Measurements from ENCODE around the gene SGF29. TPM values are rescaled to one million over a fixed set of nuclear protein-coding genes. Genes with fewer than 3 reads are reported as not detected.
A peak's percentile ranks its signal among the peaks of the same experiment; 100 is the strongest.
"Not testable (repeated sequence)": the region's sequence is repeated elsewhere in the genome, so short reads cannot be mapped to it uniquely, and the experiment has no call there.

Gene SGF29
- total RNA-seq, 1 donor from 2014 or later = 10.6 TPM

GRCh38 chr16:28621481-28622155, 67.9 kb downstream of the SGF29 start:
- Mint-ChIP-seq H3K36me3 (ENCODE audit: low read depth, unreplicated experiment) (no peaks in the 10 kb centered on the region), H3K27me3 (ENCODE audit: low read depth, unreplicated experiment) (peaks cover 14% of the 10 kb centered on the region), H3K27ac (ENCODE audit: unreplicated experiment) (peak overlapping the region; percentile 60), H3K9me3 (ENCODE audit: unreplicated experiment) (no peaks in the 10 kb centered on the region), H3K4me3 (ENCODE audit: unreplicated experiment) (no peak overlapping the region), H3K4me1 (ENCODE audit: low read depth, unreplicated experiment) (no peaks in the 10 kb centered on the region)
- no peak for DNase-seq (ENCODE audit: low read depth)
- no peaks in the 10 kb centered on the region for H3K9me3 ChIP-seq (ENCODE audit: insufficient read depth, low read depth, low read length)
- H3K79me2 ChIP-seq (ENCODE audit: insufficient read depth, low read length) = no peaks in the 10 kb centered on the region
- H3K4me1 ChIP-seq (ENCODE audit: insufficient read depth, low read length) = no peaks in the 10 kb centered on the region
- H2AFZ ChIP-seq (ENCODE audit: low read depth, low read length) = no peak overlapping the region
- no peaks in the 10 kb centered on the region for H3K36me3 ChIP-seq (ENCODE audit: insufficient read depth, low read length)
- H3K27me3 ChIP-seq (ENCODE audit: insufficient read depth, low read length) = no peaks in the 10 kb centered on the region
- H3K9ac ChIP-seq (ENCODE audit: low read length) = no peak overlapping the region
- no peak overlapping the region for H3K4me3 ChIP-seq (ENCODE audit: insufficient read depth, low read depth, low read length)
- H3K27ac ChIP-seq (ENCODE audit: low read depth, low read length) = no peak overlapping the region
- H4K20me1 ChIP-seq (ENCODE audit: insufficient read depth, low read length) = no peaks in the 10 kb centered on the region
- no peak for TF ChIP-seq EZH2 (IDR thresholded peaks at IDR 0.05; ENCODE audit: insufficient read depth, low read length)
- no peak for TF ChIP-seq CTCF (IDR thresholded peaks at IDR 0.05; ENCODE audit: insufficient read depth, low read depth, low read length)
- H3K4me2 ChIP-seq (ENCODE audit: low read length) = no peak overlapping the region
- FAIRE-seq = no peak

DNA sequence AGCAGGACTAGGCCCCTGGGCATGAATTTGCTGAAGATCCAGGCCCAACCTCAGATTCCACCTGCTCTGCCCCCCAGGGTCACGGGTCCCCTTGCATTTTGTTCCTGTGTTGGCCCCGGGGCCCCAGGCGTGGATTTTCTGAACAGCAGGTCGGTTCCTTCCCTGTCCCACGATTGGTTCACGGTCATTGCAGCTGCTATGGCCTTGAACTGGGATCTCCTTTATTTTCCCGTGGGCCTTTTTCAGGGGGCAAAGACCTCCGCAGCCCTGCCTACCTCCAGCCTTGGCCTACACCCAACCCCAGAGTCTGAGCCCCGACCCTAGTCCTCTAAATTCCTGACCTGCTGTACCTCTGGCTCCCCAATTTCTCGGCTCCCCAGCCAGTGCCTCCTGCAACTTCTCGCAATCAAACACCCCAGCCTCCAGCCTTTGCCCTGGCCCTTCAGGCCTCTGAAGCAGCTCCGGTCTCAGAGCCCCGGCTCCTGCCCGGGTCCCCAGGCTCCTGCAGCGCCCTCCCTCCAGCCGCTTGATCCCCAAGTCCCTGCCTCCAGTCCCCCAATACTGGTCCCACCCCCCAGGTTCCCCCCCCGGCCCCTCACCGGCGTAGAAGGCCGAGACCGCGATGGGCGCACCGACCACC, 68.9 kb downstream of the SGF29 start:
- H3K27me3 ChIP-seq (ENCODE audit: insufficient read depth, low read length); H3K4me1 ChIP-seq (ENCODE audit: insufficient read depth, low read length); H4K20me1 ChIP-seq (ENCODE audit: insufficient read depth, low read length); H3K36me3 ChIP-seq (ENCODE audit: insufficient read depth, low read length); FAIRE-seq; H3K27ac Mint-ChIP-seq (ENCODE audit: unreplicated experiment); DNase-seq (ENCODE audit: low read depth); H3K27me3 Mint-ChIP-seq (ENCODE audit: low read depth, unreplicated experiment); H3K9me3 ChIP-seq (ENCODE audit: insufficient read depth, low read depth, low read length); H3K27ac ChIP-seq (ENCODE audit: low read depth, low read length); H3K9me3 Mint-ChIP-seq (ENCODE audit: unreplicated experiment); H3K4me3 ChIP-seq (ENCODE audit: insufficient read depth, low read depth, low read length); H3K4me1 Mint-ChIP-seq (ENCODE audit: low read depth, unreplicated experiment); H3K4me3 Mint-ChIP-seq (ENCODE audit: unreplicated experiment); H3K36me3 Mint-ChIP-seq (ENCODE audit: low read depth, unreplicated experiment); H3K9ac ChIP-seq (ENCODE audit: low read length); H3K79me2 ChIP-seq (ENCODE audit: insufficient read depth, low read length): not testable (repeated sequence)
- peak overlapping the region; percentile 90 for H2AFZ ChIP-seq (ENCODE audit: low read depth, low read length)
- H3K4me2 ChIP-seq (ENCODE audit: low read length) = peak overlapping the region; percentile 82

GRCh38 chr16:28623172-28623711, 69.5 kb downstream of the SGF29 start:
- no peak overlapping the region for H3K27ac Mint-ChIP-seq (ENCODE audit: unreplicated experiment)
- no peaks in the 10 kb centered on the region for H3K27me3 ChIP-seq (ENCODE audit: insufficient read depth, low read length)
- H3K4me3 Mint-ChIP-seq (ENCODE audit: unreplicated experiment) = no peak overlapping the region
- H3K4me1 Mint-ChIP-seq (ENCODE audit: low read depth, unreplicated experiment) = no peaks in the 10 kb centered on the region
- H3K27me3 Mint-ChIP-seq (ENCODE audit: low read depth, unreplicated experiment) = peaks cover 8% of the 10 kb centered on the region
- H3K79me2 ChIP-seq (ENCODE audit: insufficient read depth, low read length) = no peaks in the 10 kb centered on the region
- no peaks in the 10 kb centered on the region for H3K36me3 ChIP-seq (ENCODE audit: insufficient read depth, low read length)
- peak overlapping the region; percentile 42 for H3K4me3 ChIP-seq (ENCODE audit: insufficient read depth, low read depth, low read length)
- H3K4me2 ChIP-seq (ENCODE audit: low read length) = peak overlapping the region; percentile 82
- no peaks in the 10 kb centered on the region for H3K9me3 Mint-ChIP-seq (ENCODE audit: unreplicated experiment)
- TF ChIP-seq EZH2 (IDR thresholded peaks at IDR 0.05; ENCODE audit: insufficient read depth, low read length) (no peak), CTCF (IDR thresholded peaks at IDR 0.05; ENCODE audit: insufficient read depth, low read depth, low read length) (no peak)
- H3K9ac ChIP-seq (ENCODE audit: low read length) = no peak overlapping the region
- DNase-seq (ENCODE audit: low read depth) (no peak), FAIRE-seq (no peak)
- H3K4me1 ChIP-seq (ENCODE audit: insufficient read depth, low read length) = no peaks in the 10 kb centered on the region
- no peaks in the 10 kb centered on the region for H4K20me1 ChIP-seq (ENCODE audit: insufficient read depth, low read length)
- H3K9me3 ChIP-seq (ENCODE audit: insufficient read depth, low read depth, low read length) = no peaks in the 10 kb centered on the region
- H3K36me3 Mint-ChIP-seq (ENCODE audit: low read depth, unreplicated experiment) = no peaks in the 10 kb centered on the region
- H2AFZ ChIP-seq (ENCODE audit: low read depth, low read length) = peak overlapping the region; percentile 90
- H3K27ac ChIP-seq (ENCODE audit: low read depth, low read length) = no peak overlapping the region

DNA sequence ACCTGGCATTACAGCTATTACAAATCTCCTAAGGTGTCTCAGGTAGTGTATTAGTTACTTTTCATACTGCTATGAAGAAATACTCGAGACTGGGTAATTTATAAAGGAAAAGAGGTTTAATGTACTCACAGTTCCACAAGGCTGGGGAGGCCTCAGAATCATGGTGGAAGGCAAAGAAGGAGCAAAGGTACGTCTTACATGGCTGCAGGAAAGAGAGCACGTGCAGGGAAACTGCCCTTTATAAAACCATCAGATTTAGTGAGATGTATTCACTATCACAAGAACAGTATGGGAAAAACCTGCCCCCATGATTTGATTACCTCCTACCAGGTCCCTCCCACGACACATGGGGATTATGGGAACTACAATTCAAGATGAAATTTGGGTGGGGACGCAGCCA, 77.2 kb downstream of the SGF29 start:
- H3K36me3 Mint-ChIP-seq (ENCODE audit: low read depth, unreplicated experiment); FAIRE-seq; H3K4me1 Mint-ChIP-seq (ENCODE audit: low read depth, unreplicated experiment): not testable (repeated sequence)

More for the DNA sequence above, 77.2 kb downstream of the SGF29 start:
- H3K4me2 ChIP-seq (ENCODE audit: low read length); H3K27ac ChIP-seq (ENCODE audit: low read depth, low read length); H3K27ac Mint-ChIP-seq (ENCODE audit: unreplicated experiment); H3K9ac ChIP-seq (ENCODE audit: low read length); H3K79me2 ChIP-seq (ENCODE audit: insufficient read depth, low read length); DNase-seq (ENCODE audit: low read depth); H3K27me3 Mint-ChIP-seq (ENCODE audit: low read depth, unreplicated experiment); H3K4me1 ChIP-seq (ENCODE audit: insufficient read depth, low read length); H3K4me3 Mint-ChIP-seq (ENCODE audit: unreplicated experiment); H3K4me3 ChIP-seq (ENCODE audit: insufficient read depth, low read depth, low read length); H3K27me3 ChIP-seq (ENCODE audit: insufficient read depth, low read length); H3K9me3 ChIP-seq (ENCODE audit: insufficient read depth, low read depth, low read length); H4K20me1 ChIP-seq (ENCODE audit: insufficient read depth, low read length); H2AFZ ChIP-seq (ENCODE audit: low read depth, low read length); H3K9me3 Mint-ChIP-seq (ENCODE audit: unreplicated experiment); H3K36me3 ChIP-seq (ENCODE audit: insufficient read depth, low read length): not testable (repeated sequence)
